RWPE1 (cell line): ENCODE data around the gene TREX2.

Source experiments
- CTCF ChIA-PET: fragments of 350-600 bp; sonication (Branson Sonifier 250); formaldehyde crosslinking; extraction: SDS; loops from one replicate; lab custom pipeline; 2021; lab: Yijun Ruan, JAX
- POLR2A ChIA-PET: fragments of 400-600 bp; formaldehyde crosslinking; extraction: SDS; loops from one replicate; lab custom pipeline; 2020; ENCODE audit warnings: antibody characterized with exemption; ENCODE audit not compliant: low non-redundant PET; lab: Yijun Ruan, JAX
- DNase-seq: peaks from one replicate; pipeline ENCODE4 v3.0.0; 2012; ENCODE audit warnings: low spot score
- H3K27ac ChIP-seq: fragments of 450-650 bp; 2 replicates; pipeline ENCODE4 v1.5.1; 2017
- CTCF ChIP-seq: fragments of 450-650 bp; conservative IDR thresholded peaks from 2 replicates; pipeline ENCODE4 v1.5.1; 2017; ENCODE audit warnings: low read depth, mild to moderate bottlenecking

TREX2 gene

GRCh38 chrX:153435845-153436244 is 10.0 kb downstream of the TREX2 start:
- ChIA-PET CTCF (no interaction called here), POLR2A (no interaction called here)
- TF ChIP-seq CTCF = no peak
- H3K27ac ChIP-seq = no peak overlapping the region
- DNase-seq = no peak

- DNase-seq = no peak
- TF ChIP-seq CTCF = no peak
- no peak overlapping the region for H3K27ac ChIP-seq
- ChIA-PET CTCF (no interaction called here), POLR2A (no interaction called here)
Measured at GRCh38 chrX:153434801-153435200, 11.1 kb downstream of the TREX2 start.

- H3K27ac ChIP-seq = no peak overlapping the region
- CTCF ChIA-PET = no interaction called here
- TF ChIP-seq CTCF = no peak
- POLR2A ChIA-PET = no interaction called here
- no peak for DNase-seq
Measured at GRCh38 chrX:153433781-153434285, 12.0 kb downstream of the TREX2 start.

- DNase-seq = no peak
- POLR2A ChIA-PET = no interaction called here
- no peak for TF ChIP-seq CTCF
- no peak overlapping the region for H3K27ac ChIP-seq
- CTCF ChIA-PET = no interaction called here
Measured at GRCh38 chrX:153433161-153433680, 12.6 kb downstream of the TREX2 start.

GRCh38 chrX:153430796-153431195 is 15.1 kb downstream of the TREX2 start:
- TF ChIP-seq CTCF = no peak
- no peak overlapping the region for H3K27ac ChIP-seq
- ChIA-PET CTCF (no interaction called here), POLR2A (no interaction called here)
- no peak for DNase-seq

- no peak for TF ChIP-seq CTCF
- ChIA-PET CTCF (no interaction called here), POLR2A (no interaction called here)
- DNase-seq = no peak
- H3K27ac ChIP-seq = no peak overlapping the region
Measured at GRCh38 chrX:153426204-153426603, 19.7 kb downstream of the TREX2 start.
